Right lobe of liver (tissue), 6 donors: ENCODE results near the gene FAM240A. TPM values are rescaled to one million over a fixed set of nuclear protein-coding genes. Genes with fewer than 3 reads are reported as not detected.

Experiments used
- ATAC-seq, 4 donors: fragments of 200-7000 bp; cut with Tn5 transposase; one replicate each; pipeline ENCODE4 v1.9.1; 2020; ENCODE audit warnings: mild to moderate bottlenecking in 4 of 4, moderate library complexity in 4 of 4
- DNase-seq, 3 donors: peaks; one replicate each; pipeline ENCODE4 v3.0.0-alpha.2; 2020
- H3K27ac ChIP-seq, 3 donors: fragments of 200-600 bp; one replicate each; pipeline ENCODE4 v1.8.0; 2022
- H3K27me3 ChIP-seq, 2 donors: fragments of 200-600 bp; one replicate each; pipeline ENCODE4 v1.8.0; 2022
- H3K36me3 ChIP-seq, 4 donors: fragments of 200-600 bp; sonication (generic) in 1 of 4; one replicate each; pipeline versions ENCODE4 v1.5.1 to v1.8.0; 2017 to 2022; ENCODE audit warnings: control low read depth in 1 of 4
- H3K4me1 ChIP-seq, 4 donors: fragments of 200-600 bp; sonication (generic) in 1 of 4; one replicate each; pipeline versions ENCODE4 v1.5.1 to v1.8.0; 2017 to 2022; ENCODE audit warnings: control low read depth in 1 of 4
- H3K4me3 ChIP-seq, 3 donors: fragments of 200-600 bp; one replicate each; pipeline ENCODE4 v1.8.0; 2022
- H3K9me3 ChIP-seq, 4 donors: fragments of 200-600 bp; sonication (generic) in 1 of 4; one replicate each; pipeline versions ENCODE4 v1.5.1 to v1.8.0; 2017 to 2022; ENCODE audit warnings: control low read depth in 1 of 4
- POLR2A ChIP-seq: fragments of 450-650 bp; IDR thresholded peaks from one replicate; pipeline ENCODE4 v1.6.1; 2017; ENCODE audit warnings: antibody characterized with exemption, mild to moderate bottlenecking
- WGBS: methylation state at CpG from one replicate; pipeline ENCODE4 v1.1.6; 2018; ENCODE audit warnings: low coverage, low lambda C conversion rate; ENCODE audit not compliant: insufficient coverage; ENCODE audit errors: missing lambda C conversion rate; 5-methylcytosine and 5-hydroxymethylcytosine counted together
- intact Hi-C, 2 donors: fragments of 100-400 bp; cut with DNase I; formaldehyde crosslinking; loops; one replicate each; pipeline versions ENCODE4 v1.11.2 to v1.14.1; 2022
- small RNA-seq, 2 experiments: library from RNA; depleted of rRNA; stranded (forward); fragments of <200 nt; gene quantifications; one replicate each; pipeline ENCODE3, GENCODE V24; 2016
- total RNA-seq, 6 experiments: library from RNA; depleted of rRNA in 2 of 6; stranded (reverse); fragments of >200 nt in 2 of 6; fragmentation: NEBNext Ultra II Directional in 3 of 6; extraction: Animal tissue kit (Norgen Biotek cat#: 25700) in 3 of 6; gene quantifications; one replicate each; pipeline versions ENCODE4 v1.1.0 to v1.2.4, GENCODE V29; 2016 to 2023
- TF ChIP-seq, protein P1 (sequence below), 4 donors: fragments of 200-600 bp in 3 of 4; fragments of 450-650 bp in 1 of 4; IDR thresholded peaks; one replicate each; pipeline versions ENCODE4 v1.5.1 to v1.8.0; 2016 to 2022; ENCODE audit warnings: antibody characterized with exemption in 4 of 4, mild to moderate bottlenecking in 2 of 4
- donor health status: DM: no; HTN: yes; CAD: no.
- donor health status: DM: no; HTN: no; CAD: no.
- donor health status: DM: no; HTN: no; CAD: no.
- donor health status: DM: no; HTN: yes; CAD: no.
- donor health status: DM: no; HTN: yes; CAD: no.

FAM240A gene
- total RNA-seq, 6 experiments from 2014 or later: not detected

GRCh38 chr3:46675426-46675825 is 63.1 kb downstream of the FAM240A start:
- peak in 2 of 3 donors; percentile 9 to 23 for DNase-seq
- H3K36me3 ChIP-seq: no peaks in the 10 kb centered on the region
- H3K4me3 ChIP-seq: no peak overlapping the region
- intact Hi-C loops: no loop called here
- H3K27ac ChIP-seq: no peak overlapping the region
- TF ChIP-seq, protein P1, sequence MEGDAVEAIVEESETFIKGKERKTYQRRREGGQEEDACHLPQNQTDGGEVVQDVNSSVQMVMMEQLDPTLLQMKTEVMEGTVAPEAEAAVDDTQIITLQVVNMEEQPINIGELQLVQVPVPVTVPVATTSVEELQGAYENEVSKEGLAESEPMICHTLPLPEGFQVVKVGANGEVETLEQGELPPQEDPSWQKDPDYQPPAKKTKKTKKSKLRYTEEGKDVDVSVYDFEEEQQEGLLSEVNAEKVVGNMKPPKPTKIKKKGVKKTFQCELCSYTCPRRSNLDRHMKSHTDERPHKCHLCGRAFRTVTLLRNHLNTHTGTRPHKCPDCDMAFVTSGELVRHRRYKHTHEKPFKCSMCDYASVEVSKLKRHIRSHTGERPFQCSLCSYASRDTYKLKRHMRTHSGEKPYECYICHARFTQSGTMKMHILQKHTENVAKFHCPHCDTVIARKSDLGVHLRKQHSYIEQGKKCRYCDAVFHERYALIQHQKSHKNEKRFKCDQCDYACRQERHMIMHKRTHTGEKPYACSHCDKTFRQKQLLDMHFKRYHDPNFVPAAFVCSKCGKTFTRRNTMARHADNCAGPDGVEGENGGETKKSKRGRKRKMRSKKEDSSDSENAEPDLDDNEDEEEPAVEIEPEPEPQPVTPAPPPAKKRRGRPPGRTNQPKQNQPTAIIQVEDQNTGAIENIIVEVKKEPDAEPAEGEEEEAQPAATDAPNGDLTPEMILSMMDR (IDR thresholded peaks at IDR 0.05): no peak
- no peak for TF ChIP-seq POLR2A
- no peaks in the 10 kb centered on the region for H3K27me3 ChIP-seq
- WGBS: 22% methylated on average over 1 of the region's 6 CpGs
- H3K4me1 ChIP-seq: peaks cover 0 to 11% (median 0%) of the 10 kb centered on the region in 4 donors
- ATAC-seq: no peak
- H3K9me3 ChIP-seq: no peaks in the 10 kb centered on the region

Small RNAs within 50 kb of the gene (small RNA-seq; reads per million reads assigned to genes)
- gene RF00591: 0 reads per million in 2 experiments

Other genes with a start within 250 kb of the FAM240A start
- 1 to 10 TPM in 2 of 6 experiments, under 1 TPM in 4; 0.22 to 2.0 (median 0.43) TPM for gene CCR5, start 241.6 kb upstream of the FAM240A start, total RNA-seq
- 1 to 10 TPM in 3 of 6 experiments, under 1 TPM in 3; 0.30 to 2.8 (median 1.3) TPM for gene CCRL2, start 205.3 kb upstream of the FAM240A start, total RNA-seq
- 1 to 10 TPM in 4 of 6 experiments, under 1 TPM in 2; 0.19 to 3.6 (median 2.0) TPM for gene LTF, start 147.6 kb upstream of the FAM240A start, total RNA-seq
- gene RTP3, start 114.5 kb upstream of the FAM240A start, total RNA-seq: 10 to 100 TPM; 12.2 to 29.0 (median 20.9) TPM
- 1 to 10 TPM; 4.3 to 8.9 (median 6.1) TPM for gene LRRC2, start 46.2 kb upstream of the FAM240A start, total RNA-seq
- 10 to 100 TPM; 12.3 to 19.1 (median 15.9) TPM for gene ALS2CL, start 81.2 kb downstream of the FAM240A start, total RNA-seq
- under 1 TPM; 0.21 to 0.79 (median 0.34) TPM for gene TMIE, start 88.9 kb downstream of the FAM240A start, total RNA-seq
- gene PRSS50, start 105.3 kb downstream of the FAM240A start, total RNA-seq: under 1 TPM in 4 of 6 experiments, not detected in 2; 0.07 to 0.42 (median 0.13) TPM